Medulla oblongata (tissue), 1 donor: Measurements from ENCODE around the gene PTGDS.
A peak's percentile ranks its signal among the peaks of the same experiment; 100 is the strongest.
"Not testable (repeated sequence)": the region's sequence is repeated elsewhere in the genome, so short reads cannot be mapped to it uniquely, and the experiment has no call there.

ENCODE experiments used
- DNase-seq: peaks from one replicate; pipeline ENCODE4 v3.0.0-alpha.2; 2015; ENCODE audit errors: extremely low spot score

The PTGDS gene

GRCh38 chr9:136990242-136990911 is 13.1 kb downstream of the PTGDS start:
- DNase-seq, result no peak

DNA sequence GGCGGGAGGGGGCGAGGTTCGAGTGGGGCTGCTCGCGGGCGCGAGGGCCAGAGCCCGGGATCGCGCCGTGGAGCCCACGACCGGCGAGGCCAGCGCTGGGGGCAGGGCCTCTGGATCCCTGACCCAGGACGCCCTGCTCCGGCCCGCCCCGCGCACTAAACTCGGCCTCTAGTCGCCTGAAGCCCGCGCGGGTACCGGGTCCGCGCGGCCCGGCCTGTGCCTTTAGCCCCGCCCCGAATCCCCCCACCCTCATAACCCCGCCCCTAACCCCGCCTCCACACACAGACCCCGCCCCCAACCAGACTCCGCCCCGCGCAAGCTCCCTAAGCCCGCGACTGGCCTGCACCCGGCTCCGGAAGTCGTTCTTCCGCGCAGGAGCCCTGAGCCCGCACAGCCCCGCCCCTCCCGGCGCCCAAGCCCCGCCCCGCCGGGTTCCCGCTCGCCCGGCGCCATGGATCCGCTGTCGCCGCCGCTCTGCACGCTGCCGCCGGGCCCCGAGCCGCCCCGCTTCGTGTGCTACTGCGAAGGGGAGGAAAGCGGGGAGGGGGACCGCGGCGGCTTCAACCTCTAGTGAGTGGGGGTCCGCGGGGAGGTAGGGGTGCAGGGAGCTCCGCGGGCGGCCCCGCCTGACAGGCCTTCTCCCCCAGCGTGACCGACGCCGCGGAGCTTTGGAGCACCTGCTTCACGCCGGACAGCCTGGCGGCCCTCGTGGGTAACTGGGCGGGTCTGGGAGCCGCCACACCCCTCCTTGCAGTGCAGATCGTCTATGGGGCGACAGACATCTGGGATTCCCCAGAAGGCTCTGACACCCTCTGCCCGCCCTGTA is 14.9 kb downstream of the PTGDS start, which contains the start of gene PAXX:
PAXX (plus strand) TSS at position 430 of the 826 bp plus-strand sequence; CDS start at position 452, 22 bp downstream.
- peak; percentile 90 for DNase-seq

DNA sequence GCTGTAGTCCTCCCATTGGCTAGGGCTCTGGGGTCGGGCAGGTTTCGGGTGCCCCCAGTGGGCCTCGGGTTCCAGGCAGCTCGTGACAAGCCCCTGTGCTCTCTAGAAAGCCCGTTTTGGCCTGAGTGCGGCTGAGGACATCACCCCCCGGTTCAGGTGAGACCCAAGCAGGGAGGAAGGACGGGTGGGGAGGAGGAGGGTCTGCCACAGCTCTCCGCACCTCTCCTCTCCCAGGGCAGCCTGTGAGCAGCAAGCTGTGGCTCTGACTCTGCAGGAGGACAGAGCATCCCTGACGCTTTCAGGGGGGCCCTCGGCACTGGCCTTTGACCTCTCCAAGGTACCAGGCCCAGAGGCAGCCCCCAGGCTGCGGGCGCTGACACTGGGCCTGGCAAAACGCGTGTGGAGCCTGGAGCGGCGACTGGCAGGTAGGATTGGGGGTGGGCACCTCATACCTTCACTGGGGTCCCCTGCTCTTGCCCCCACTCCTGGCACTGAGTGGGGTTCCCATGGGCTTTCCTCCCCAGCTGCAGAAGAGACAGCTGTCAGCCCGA is 15.6 kb downstream of the PTGDS start:
- DNase-seq, result no peak

GRCh38 chr9:136994180-136994887 is 17.0 kb downstream of the PTGDS start:
- DNase-seq, result no peak

GRCh38 chr9:136994888-136995230 is 17.6 kb downstream of the PTGDS start:
- DNase-seq, result no peak

DNA sequence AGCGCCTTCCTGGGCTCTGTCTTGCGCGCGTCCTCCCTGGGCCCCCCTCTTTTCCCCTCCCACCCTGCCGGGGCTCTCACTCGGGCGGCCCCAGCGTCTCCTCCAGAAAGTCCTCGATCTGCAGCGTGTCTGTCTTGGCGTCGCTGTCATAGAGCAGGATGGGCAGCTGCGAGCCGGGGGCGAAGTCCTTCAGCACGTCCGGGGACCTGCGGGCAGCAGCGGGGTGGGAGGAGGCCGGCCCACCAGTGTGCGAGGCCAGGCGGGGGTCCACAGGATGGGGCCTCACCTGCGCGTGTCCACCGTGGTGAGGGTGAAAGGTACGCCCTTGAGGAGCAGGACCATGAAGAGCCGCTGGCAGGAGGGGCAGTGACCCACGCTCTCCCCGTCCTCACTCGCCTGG is 18.1 kb downstream of the PTGDS start:
- no peak for DNase-seq

- DNase-seq, result peak; percentile 47
These were observed 18.5 kb downstream of the PTGDS start for GRCh38 chr9:136995772-136996311.

DNA sequence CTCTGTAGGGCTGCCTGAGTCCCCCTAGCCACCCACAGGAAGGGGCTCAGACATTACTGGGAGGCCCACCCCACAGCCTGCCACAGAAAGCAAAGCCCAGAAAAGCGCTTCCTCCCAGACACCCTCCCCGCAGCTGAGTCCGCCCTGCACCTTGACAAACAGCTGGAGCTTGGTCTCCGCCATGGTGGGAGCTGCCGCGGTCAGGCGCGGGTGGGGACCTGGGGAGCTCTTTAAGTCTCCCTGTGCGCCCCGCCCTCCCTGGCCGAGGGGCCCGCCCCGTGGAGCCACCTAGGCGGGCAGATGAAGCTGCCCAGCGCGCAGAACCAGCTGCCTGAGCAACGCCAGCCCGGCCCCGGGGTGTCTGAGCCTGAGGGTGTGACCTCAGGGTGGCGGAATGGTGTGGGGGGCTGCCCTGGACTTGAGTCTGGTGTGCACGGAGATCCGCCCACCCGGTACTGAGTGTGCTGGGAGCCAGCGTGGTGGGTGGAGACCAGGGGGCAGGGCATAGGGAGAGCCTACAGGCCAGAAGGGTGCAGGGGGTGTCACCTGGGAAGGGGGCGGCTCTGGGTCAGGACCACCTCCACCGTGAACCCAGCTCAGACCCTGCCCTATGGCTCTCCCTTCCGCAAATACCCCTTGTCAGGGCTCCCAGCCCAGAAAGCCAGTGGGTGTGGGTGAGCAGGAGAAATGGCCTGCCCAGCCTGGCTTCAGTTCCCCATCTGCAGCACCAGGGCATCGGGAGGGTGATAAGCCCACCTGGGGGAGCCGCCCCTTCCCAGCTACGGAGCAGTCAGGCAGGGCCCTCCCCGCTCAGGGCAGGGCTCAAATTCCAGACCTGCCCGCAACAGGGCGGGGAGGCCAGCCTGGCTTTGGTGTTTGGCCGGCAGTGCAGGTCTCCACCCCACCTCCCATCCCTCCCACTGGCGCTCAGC is 19.3 kb downstream of the PTGDS start, which contains the start of gene CLIC3:
CLIC3 (minus strand) TSS at position 208 of the 932 bp plus-strand sequence; CDS start at position 183, 25 bp downstream.
- DNase-seq, result no peak

DNA sequence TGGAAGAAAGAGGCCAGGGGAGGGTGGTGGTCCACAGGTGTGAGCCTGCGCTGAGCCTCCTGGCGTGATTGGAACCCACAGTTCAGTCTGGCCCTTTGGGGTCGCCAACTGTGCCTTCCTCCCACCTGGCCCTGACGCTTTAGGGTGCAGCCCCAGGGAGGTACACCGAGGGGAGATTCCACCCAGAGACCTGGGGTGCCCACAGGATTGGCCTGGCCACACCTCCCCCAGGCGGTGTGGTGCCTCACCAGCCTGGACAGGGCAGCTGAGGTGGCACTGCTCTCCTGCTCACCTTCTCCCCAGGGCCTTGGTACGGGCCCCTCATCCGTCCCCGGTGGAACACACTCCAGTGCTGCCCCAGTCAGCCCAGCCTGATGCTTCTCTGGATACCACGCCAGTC is 20.1 kb downstream of the PTGDS start:
- DNase-seq, result no peak

- no peak for DNase-seq
These were observed 20.5 kb downstream of the PTGDS start for GRCh38 chr9:136997830-136998234.

DNA sequence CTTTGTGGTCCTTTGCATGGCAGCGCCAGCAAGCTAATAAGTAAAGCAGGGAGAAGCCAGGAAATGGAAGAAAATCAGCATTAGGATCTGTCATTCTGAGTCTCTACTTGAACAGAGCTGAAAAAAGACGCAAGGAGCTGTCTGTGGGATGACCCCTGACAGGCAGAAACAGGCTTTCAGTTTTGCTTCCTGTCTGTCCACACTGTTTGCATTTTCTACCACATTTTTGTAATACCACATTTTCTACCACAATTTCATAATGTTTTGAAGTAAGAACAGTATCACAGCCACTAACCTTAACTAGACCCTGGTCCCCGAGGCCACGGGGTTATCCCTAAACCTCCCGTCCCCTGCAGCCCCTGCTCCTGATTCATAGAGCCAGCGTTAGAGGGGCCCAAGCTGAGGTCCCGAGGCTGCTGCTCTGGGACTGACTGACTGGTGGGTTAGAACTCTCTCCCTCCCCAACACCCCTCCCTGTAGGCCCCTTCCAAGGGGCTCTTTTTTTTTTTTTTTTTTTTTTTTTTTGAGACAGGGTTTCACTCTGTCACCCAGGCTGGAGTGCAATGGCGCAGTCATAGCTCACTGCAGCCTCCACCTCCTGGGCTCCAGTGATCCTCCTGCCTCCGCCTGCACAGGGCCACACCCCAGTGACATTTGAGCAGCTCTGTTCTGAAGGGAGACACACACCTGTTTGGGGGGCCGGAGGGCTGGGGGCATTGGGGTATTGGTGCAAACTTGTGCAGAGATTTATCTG is 23.1 kb downstream of the PTGDS start:
- peak; percentile 24 for DNase-seq

DNA sequence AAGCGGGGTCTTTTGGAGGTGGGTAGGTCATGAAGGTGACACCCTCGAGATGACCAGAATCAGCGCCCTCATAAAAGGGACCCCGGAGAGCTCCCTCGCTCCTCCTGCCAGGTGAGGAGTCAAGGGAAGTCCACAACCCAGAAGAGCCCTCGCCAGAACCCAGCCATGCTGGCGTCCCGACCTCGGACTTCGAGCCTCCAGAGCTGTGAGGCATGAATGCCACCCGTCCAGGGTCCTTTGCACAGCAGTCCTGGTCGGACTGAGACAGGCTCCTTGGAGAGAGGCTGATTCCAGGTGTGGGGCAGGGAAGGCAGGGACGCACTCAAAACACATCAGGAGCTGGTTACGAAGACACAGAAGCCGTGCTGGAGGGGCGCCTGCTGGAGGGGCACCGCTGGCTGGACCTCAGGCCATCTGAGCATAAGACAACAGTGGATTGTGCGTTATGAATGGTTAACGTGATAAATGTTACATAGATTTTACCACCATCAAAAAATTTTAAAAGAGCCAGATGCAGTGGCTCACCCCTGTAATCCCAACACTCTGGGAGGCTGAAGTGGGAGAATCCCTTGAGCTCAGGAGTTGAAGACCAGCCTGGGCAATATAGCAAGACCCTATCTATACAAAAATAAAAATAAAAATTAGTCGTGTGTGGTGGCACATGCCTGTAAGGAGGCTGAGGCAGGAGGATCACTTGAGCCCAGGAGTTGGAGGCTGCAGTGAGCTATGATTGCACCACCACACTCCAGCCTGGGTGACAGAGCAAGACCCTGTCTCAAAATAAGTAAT is 24.7 kb downstream of the PTGDS start:
- no peak for DNase-seq

DNA sequence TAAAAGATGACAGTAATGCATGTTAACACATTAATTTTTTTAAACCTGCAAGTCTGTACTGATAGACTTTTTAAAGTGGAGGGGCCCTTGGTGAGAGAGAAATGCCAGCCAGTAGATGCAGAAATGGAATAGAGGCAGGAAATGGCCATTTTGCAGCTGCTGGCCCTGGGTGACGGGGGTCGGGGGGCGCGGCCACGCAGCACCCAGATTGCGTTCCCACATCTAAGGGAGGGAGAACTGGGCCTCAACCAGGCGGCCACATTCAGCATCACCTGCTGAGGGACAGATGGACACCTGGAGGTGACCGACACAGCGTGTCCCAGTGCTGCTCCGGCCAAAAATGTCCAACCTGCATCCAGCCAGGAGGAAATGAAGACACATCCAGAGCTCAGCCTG is 25.3 kb downstream of the PTGDS start:
- DNase-seq, result no peak

DNA sequence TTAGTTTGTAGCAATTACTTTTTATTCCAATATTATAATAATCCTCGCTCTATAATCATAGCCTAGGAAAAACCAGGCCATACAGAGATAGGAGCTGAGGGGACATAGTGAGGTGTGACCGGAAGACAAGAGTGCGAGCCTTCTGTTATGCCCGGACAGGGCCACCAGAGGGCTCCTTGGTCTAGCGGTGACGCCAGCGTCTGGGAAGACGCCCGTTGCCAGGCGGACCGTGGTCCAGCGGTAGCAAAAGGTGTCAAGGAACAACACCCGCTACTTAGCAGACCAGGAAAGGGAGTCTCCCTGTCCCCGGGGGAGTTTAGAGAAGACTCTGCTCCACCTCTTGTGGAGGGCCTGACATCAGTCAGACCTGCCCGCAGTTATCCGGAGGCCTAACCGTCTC is 27.0 kb downstream of the PTGDS start:
- not testable (repeated sequence) for DNase-seq

- DNase-seq, result peak; percentile 27
These were observed 29.1 kb downstream of the PTGDS start for GRCh38 chr9:137006116-137007003.

DNA sequence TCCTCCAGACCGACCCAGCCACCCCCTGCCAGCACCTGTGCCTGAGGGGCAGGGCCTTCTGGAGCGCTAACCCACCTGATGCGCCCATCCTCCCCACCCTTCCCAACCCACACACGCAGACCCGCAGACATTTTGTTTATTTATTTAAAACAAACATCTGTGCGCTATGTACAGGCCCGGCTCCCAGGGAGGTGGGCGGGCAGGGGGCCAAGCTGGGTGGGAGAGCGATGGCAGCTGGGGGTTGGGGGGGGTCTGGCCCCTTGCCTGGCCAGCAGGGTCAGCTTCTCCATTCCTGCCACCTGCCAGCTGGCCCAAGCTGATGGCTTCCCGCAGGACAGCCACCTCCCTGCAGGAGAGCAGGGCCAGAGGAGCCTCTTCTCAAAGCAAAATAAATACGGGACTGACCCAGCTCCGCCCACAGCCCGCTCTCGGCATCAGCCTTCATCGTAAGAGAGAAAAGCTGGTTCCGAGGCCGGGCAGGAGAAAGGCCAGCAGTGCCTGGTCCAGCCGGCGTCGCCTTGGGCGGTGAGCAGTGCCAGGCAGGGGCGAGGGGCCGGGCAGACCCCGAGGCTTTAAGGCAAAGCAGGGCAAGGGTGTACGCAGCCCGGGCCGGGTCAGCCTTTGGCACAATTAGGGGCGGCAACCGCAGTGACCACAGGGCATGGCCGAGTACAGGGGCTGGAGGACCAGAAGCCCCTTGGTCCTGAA is 30.0 kb downstream of the PTGDS start:
- DNase-seq, result no peak

DNA sequence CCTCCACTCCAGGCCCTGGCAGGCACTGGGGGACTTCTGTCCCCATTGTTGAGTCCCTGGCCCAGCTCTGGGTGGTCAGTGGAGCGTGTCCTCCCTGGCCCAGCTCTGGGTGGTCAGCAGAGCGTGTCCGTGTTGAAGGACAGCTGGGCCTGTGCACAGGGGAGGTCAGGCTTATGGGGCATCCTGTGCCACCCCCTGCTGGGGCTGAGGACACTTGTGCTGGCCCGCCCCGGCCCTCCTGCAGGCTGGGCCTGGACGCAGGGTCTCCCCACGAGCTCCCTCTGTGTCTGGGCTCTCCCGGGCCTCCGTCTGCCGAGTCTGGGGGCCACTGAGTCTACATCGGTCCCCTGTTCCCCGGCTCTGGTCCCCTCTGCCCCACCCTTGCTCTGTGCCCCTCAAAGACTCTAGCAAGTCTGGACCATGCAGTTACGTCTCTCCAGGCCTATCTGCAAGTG is 30.5 kb downstream of the PTGDS start:
- no peak for DNase-seq
